ENCODE data around the gene FOXP4. TPM values are rescaled to one million over a fixed set of nuclear protein-coding genes. Genes with fewer than 3 reads are reported as not detected.

The FOXP4 gene
- total and polyA plus RNA-seq, 2 of the 13 experiments (the other 11 are each of a cell fraction or from before 2014, with no cell fraction given): 11.0 to 12.4 TPM

DNA sequence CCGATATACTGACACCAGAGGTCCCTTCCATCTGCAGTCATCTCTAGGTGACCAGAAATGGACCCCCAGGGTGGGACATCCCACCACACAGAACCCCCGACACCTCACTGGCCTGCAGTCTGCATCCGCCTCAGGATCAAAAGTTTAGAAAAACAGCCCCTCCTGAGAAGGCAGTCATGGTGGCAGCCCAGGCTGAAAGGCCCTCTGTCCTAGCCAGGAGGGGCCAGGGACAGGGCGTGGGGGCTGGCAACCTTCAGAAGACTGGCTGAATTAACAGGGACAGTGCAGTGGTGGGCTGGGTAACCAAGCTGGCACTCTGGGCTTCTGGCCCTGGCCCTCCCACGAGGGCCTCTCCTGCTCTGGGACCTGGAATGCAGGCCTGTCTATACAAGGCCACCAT is 57.8 kb downstream of the FOXP4 start:
- ChIA-PET POLR2A (no interaction called here), CTCF (ENCODE audit: low intra/inter-chr PET ratio, low total read pairs) (interaction anchor here (1.9 to 6.3 kb wide), 3 partner anchors 79 to 235 kb away, joined by 6 to 113 read pairs (median 37); no protein-coding TSS in a partner anchor)
- ATAC-seq: peak; percentile 18
- no peak overlapping the region for H3K9ac ChIP-seq (ENCODE audit: insufficient read depth, low read depth, low read length)
- H3K4me3 ChIP-seq (replicated peaks in 1 of 3; ENCODE audit: insufficient read depth in 1 of 3, low read depth in 2 of 3, low read length in 3 of 3): no peak overlapping the region
- H3K27ac ChIP-seq (ENCODE audit: extremely low read length, insufficient read depth, low read length): no peak overlapping the region
- no peak for DNase-seq (ENCODE audit: low spot score)
- peaks cover 0 to 3% of the 10 kb centered on the region in 2 experiments; a peak in 2 of 5 replicates for H3K36me3 ChIP-seq (replicated peaks in 1 of 2; ENCODE audit: control insufficient read depth in 1 of 2, insufficient read depth in 2 of 2, low read length in 2 of 2)
- no peaks in the 10 kb centered on the region for H3K79me2 ChIP-seq (ENCODE audit: insufficient read depth, low read length)
- intact Hi-C loops (cut with micrococcal nuclease; ENCODE audit: unreplicated experiment): loop anchor here (5.0 kb wide), 1 partner anchor 173 kb away; the partner anchor contains the start of gene FRS3
- H4K20me1 ChIP-seq (ENCODE audit: insufficient read depth, low read length): peaks cover 3% of the 10 kb centered on the region; the same call in 1 of the 2 replicates
- H3K4me2 ChIP-seq (ENCODE audit: low read depth, low read length): no peak overlapping the region
- no peak for TF ChIP-seq SMYD3 (CRISPR knock-in tag; IDR thresholded peaks at IDR 0.05)
- TF ChIP-seq KDM5B (CRISPR knock-in tag; IDR thresholded peaks at IDR 0.05; ENCODE audit: borderline replicate concordance): no peak
- TF ChIP-seq, protein P1, sequence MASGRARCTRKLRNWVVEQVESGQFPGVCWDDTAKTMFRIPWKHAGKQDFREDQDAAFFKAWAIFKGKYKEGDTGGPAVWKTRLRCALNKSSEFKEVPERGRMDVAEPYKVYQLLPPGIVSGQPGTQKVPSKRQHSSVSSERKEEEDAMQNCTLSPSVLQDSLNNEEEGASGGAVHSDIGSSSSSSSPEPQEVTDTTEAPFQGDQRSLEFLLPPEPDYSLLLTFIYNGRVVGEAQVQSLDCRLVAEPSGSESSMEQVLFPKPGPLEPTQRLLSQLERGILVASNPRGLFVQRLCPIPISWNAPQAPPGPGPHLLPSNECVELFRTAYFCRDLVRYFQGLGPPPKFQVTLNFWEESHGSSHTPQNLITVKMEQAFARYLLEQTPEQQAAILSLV (CRISPR knock-in tag; IDR thresholded peaks at IDR 0.05; ENCODE audit: borderline replicate concordance): no peak
- TF ChIP-seq RBAK (CRISPR knock-in tag; IDR thresholded peaks at IDR 0.05): no peak
- TF ChIP-seq MIXL1 (CRISPR knock-in tag; IDR thresholded peaks at IDR 0.05): no peak
- TF ChIP-seq KMT2B (CRISPR knock-in tag; IDR thresholded peaks at IDR 0.05): no peak
- TF ChIP-seq, protein P2, sequence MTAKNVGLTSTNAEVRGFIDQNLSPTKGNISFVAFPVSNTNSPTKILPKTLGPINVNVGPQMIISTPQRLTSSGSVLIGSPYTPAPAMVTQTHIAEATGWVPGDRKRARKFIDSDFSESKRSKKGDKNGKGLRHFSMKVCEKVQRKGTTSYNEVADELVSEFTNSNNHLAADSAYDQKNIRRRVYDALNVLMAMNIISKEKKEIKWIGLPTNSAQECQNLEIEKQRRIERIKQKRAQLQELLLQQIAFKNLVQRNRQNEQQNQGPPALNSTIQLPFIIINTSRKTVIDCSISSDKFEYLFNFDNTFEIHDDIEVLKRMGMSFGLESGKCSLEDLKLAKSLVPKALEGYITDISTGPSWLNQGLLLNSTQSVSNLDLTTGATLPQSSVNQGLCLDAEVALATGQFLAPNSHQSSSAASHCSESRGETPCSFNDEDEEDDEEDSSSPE (CRISPR knock-in tag; IDR thresholded peaks at IDR 0.05): no peak
- no peak for FAIRE-seq
- BruUV-seq (replicated peaks): no TSS peak
- no peak overlapping the region for H2AFZ ChIP-seq (ENCODE audit: low read length)
- H3K9me3 ChIP-seq (ENCODE audit: low read length): no peaks in the 10 kb centered on the region
- in situ Hi-C loops (cut with HindIII; ENCODE audit: extremely low pct_ligation_motif_present, low pct_unique_long_range_greater_than_20kb): loop anchor here (5.0 kb wide), 1 partner anchor 78 kb away; no protein-coding TSS in a partner anchor
- 42% methylated on average over 3 of the region's 5 CpGs for WGBS (ENCODE audit: low lambda C conversion rate)
- peaks cover 4 to 12% of the 10 kb centered on the region in 2 experiments for H3K27me3 ChIP-seq (ENCODE audit: control insufficient read depth in 1 of 2, insufficient read depth in 2 of 2, low read length in 2 of 2)
- peaks cover 7% of the 10 kb centered on the region for H3K4me1 ChIP-seq (ENCODE audit: insufficient read depth, low read length)

Data from HepG2 (cell line).